Astrocyte (in vitro differentiated cells and primary cell): ENCODE results near the gene APOL1. TPM values are rescaled to one million over a fixed set of nuclear protein-coding genes. Genes with fewer than 3 reads are reported as not detected.

Experiments
- DNase-seq: peaks from one replicate; pipeline ENCODE4 v3.0.0-alpha.2; 2010; ENCODE audit warnings: low read depth
- FAIRE-seq: peaks from 2 replicates; lab custom pipeline; 2011; peaks lifted over from hg19 to GRCh38; lab: Jason Lieb, UNC
- H2AFZ ChIP-seq: 2 replicates; pipeline ENCODE4 v1.6.0; 2012; ENCODE audit warnings: low read depth, low read length, inconsistent platforms
- H3K27ac ChIP-seq: 2 replicates; pipeline ENCODE4 v1.5.1; 2011; ENCODE audit warnings: low read depth, low read length, inconsistent platforms
- H3K27me3 ChIP-seq: 2 replicates; pipeline ENCODE4 v1.6.0; 2011; ENCODE audit warnings: low read length, inconsistent platforms; ENCODE audit not compliant: insufficient read depth
- H3K36me3 ChIP-seq: 2 replicates; pipeline ENCODE4 v1.5.1; 2011; ENCODE audit warnings: low read length, inconsistent platforms; ENCODE audit not compliant: insufficient read depth
- H3K4me1 ChIP-seq: 2 replicates; pipeline ENCODE4 v1.5.1; 2011; ENCODE audit warnings: low read length, inconsistent platforms; ENCODE audit not compliant: insufficient read depth
- H3K4me2 ChIP-seq: 2 replicates; pipeline ENCODE4 v1.6.0; 2012; ENCODE audit warnings: low read length, inconsistent platforms
- H3K4me3 ChIP-seq: 2 replicates; pipeline ENCODE4 v1.5.1; 2011; ENCODE audit warnings: low read depth, mild to moderate bottlenecking, low read length, inconsistent platforms; ENCODE audit not compliant: insufficient read depth
- H3K79me2 ChIP-seq: 2 replicates; pipeline ENCODE4 v1.6.0; 2012; ENCODE audit warnings: mild to moderate bottlenecking, low read length, inconsistent platforms; ENCODE audit not compliant: insufficient read depth
- H3K9ac ChIP-seq: 2 replicates; pipeline ENCODE4 v1.6.0; 2012; ENCODE audit warnings: mild to moderate bottlenecking, low read length, inconsistent platforms
- H3K9me3 ChIP-seq: 2 replicates; pipeline ENCODE4 v1.5.1; 2012; ENCODE audit warnings: low read depth, mild to moderate bottlenecking, low read length, inconsistent platforms; ENCODE audit not compliant: insufficient read depth
- H4K20me1 ChIP-seq: 2 replicates; pipeline ENCODE4 v1.6.0; 2012; ENCODE audit warnings: low read length, inconsistent platforms; ENCODE audit not compliant: insufficient read depth
- H3K27ac Mint-ChIP-seq: one replicate; pipeline ENCODE4 v1.8.0; 2021; ENCODE audit warnings: mild to moderate bottlenecking, mixed read lengths; ENCODE audit not compliant: unreplicated experiment
- H3K27me3 Mint-ChIP-seq: one replicate; pipeline ENCODE4 v1.8.0; 2021; ENCODE audit warnings: low read depth, mixed read lengths; ENCODE audit not compliant: unreplicated experiment
- H3K36me3 Mint-ChIP-seq: one replicate; pipeline ENCODE4 v1.8.0; 2021; ENCODE audit warnings: low read depth, mixed read lengths; ENCODE audit not compliant: unreplicated experiment
- H3K4me1 Mint-ChIP-seq: one replicate; pipeline ENCODE4 v1.8.0; 2021; ENCODE audit warnings: low read depth, mixed read lengths; ENCODE audit not compliant: unreplicated experiment
- H3K4me3 Mint-ChIP-seq: one replicate; pipeline ENCODE4 v1.8.0; 2021; ENCODE audit warnings: mild to moderate bottlenecking, moderate library complexity, mixed read lengths; ENCODE audit not compliant: unreplicated experiment
- H3K9me3 Mint-ChIP-seq: one replicate; pipeline ENCODE4 v1.8.0; 2021; ENCODE audit warnings: mild to moderate bottlenecking, mixed read lengths; ENCODE audit not compliant: unreplicated experiment
- CTCF ChIP-seq: IDR thresholded peaks from 2 replicates; pipeline ENCODE4 v1.5.1; 2011; ENCODE audit warnings: low read depth, mild to moderate bottlenecking, inconsistent platforms, low read length, moderate library complexity; ENCODE audit not compliant: insufficient read depth
- EZH2 ChIP-seq: IDR thresholded peaks from 2 replicates; pipeline ENCODE4 v1.6.1; 2012; ENCODE audit warnings: mild to moderate bottlenecking, low read length, inconsistent platforms; ENCODE audit not compliant: insufficient read depth
- total RNA-seq: library from RNA; stranded (reverse); gene quantifications from 2 replicates; pipeline ENCODE4 v1.2.1, GENCODE V29; 2021

Gene APOL1
- total RNA-seq, 1 donor from 2014 or later, result 3.9 TPM

DNA sequence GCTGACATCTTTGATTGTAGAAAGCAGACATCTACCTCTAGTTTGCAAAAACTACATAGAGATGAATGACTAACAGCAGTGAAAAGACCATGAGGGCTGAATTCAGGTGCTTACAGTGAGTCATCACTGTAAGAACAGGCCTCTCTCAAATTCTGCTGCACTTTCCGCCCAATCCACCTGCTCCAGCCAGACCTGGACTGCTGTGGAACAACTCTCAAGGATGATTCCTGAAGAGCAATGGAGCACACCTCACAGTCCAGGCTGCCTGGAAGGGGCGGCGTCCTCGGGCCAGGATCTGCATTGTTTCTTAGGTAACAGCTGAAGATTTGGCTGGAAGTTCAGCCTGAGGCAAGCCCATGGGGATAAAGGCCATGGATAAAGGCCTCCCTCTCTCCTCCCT is 28.7 kb upstream of the APOL1 start:
- Histone ChIP-seq H3K36me3 (peaks cover 4% of the 10 kb centered on the region), H3K4me3 (no peak overlapping the region), H3K27ac (no peak overlapping the region), H2AFZ (no peak overlapping the region), H3K79me2 (no peaks in the 10 kb centered on the region), H3K9ac (no peak overlapping the region), H3K4me2 (no peak overlapping the region), H4K20me1 (no peaks in the 10 kb centered on the region), H3K9me3 (no peaks in the 10 kb centered on the region), H3K4me1 (no peaks in the 10 kb centered on the region), H3K27me3 (no peaks in the 10 kb centered on the region)
- Mint-ChIP-seq H3K4me3 (no peak overlapping the region), H3K27ac (no peak overlapping the region), H3K4me1 (peaks cover 15% of the 10 kb centered on the region), H3K27me3 (peaks cover 2% of the 10 kb centered on the region), H3K9me3 (no peaks in the 10 kb centered on the region), H3K36me3 (peaks cover 27% of the 10 kb centered on the region)
- no peak for TF ChIP-seq EZH2
- TF ChIP-seq CTCF, result no peak
- DNase-seq (no peak), FAIRE-seq (no peak)

GRCh38 chr22:36225333-36225922 is 27.5 kb upstream of the APOL1 start:
- TF ChIP-seq CTCF (no peak), EZH2 (no peak)
- peaks cover 2% of the 10 kb centered on the region for H3K27me3 Mint-ChIP-seq
- Histone ChIP-seq H3K4me2 (no peak overlapping the region), H3K27ac (no peak overlapping the region), H3K4me3 (no peak overlapping the region), H4K20me1 (no peaks in the 10 kb centered on the region), H3K4me1 (no peaks in the 10 kb centered on the region), H3K9ac (no peak overlapping the region), H2AFZ (no peak overlapping the region), H3K27me3 (no peaks in the 10 kb centered on the region), H3K36me3 (peaks cover 4% of the 10 kb centered on the region), H3K9me3 (no peaks in the 10 kb centered on the region), H3K79me2 (no peaks in the 10 kb centered on the region)
- peaks cover 34% of the 10 kb centered on the region for H3K36me3 Mint-ChIP-seq
- no peak for DNase-seq
- H3K4me3 Mint-ChIP-seq, result no peak overlapping the region
- no peak overlapping the region for H3K27ac Mint-ChIP-seq
- H3K4me1 Mint-ChIP-seq, result peaks cover 15% of the 10 kb centered on the region
- FAIRE-seq, result no peak
- H3K9me3 Mint-ChIP-seq, result no peaks in the 10 kb centered on the region

GRCh38 chr22:36226189-36226588 is 26.7 kb upstream of the APOL1 start:
- Histone ChIP-seq H3K9me3 (no peaks in the 10 kb centered on the region), H3K4me1 (no peaks in the 10 kb centered on the region), H3K9ac (no peak overlapping the region), H3K36me3 (peaks cover 4% of the 10 kb centered on the region), H3K27me3 (no peaks in the 10 kb centered on the region), H3K4me2 (no peak overlapping the region), H4K20me1 (no peaks in the 10 kb centered on the region), H3K27ac (no peak overlapping the region), H3K79me2 (no peaks in the 10 kb centered on the region), H2AFZ (no peak overlapping the region), H3K4me3 (no peak overlapping the region)
- H3K4me3 Mint-ChIP-seq, result no peak overlapping the region
- FAIRE-seq (no peak), DNase-seq (no peak)
- peaks cover 2% of the 10 kb centered on the region for H3K27me3 Mint-ChIP-seq
- H3K36me3 Mint-ChIP-seq, result peaks cover 40% of the 10 kb centered on the region
- peaks cover 11% of the 10 kb centered on the region for H3K4me1 Mint-ChIP-seq
- TF ChIP-seq EZH2 (no peak), CTCF (no peak)
- H3K27ac Mint-ChIP-seq, result no peak overlapping the region
- no peaks in the 10 kb centered on the region for H3K9me3 Mint-ChIP-seq
